ENCODE results near the gene VAT1L.

VAT1L gene

DNA sequence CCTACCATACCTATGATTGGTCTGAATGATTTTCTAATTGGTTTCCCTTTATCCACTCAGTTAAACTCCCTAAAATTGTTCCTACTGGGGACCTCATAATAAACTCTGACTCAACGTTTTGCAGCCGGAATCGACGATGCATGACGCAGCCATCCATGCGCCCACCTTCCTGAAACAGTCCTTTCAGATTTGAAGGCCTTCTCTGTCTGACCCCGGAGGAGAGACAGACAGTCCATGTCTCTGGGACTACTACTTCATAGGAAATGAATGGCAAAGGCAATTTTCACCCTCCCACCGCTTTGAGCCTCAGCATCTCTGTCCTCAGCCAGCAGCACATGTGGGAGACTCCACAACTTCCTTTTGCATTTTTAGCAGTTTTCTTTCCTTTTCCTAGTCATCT, 13.5 kb downstream of the VAT1L start:
- no peak overlapping the region for H3K27ac ChIP-seq (ENCODE audit: low read depth, low read length)
- H3K4me1 ChIP-seq (ENCODE audit: insufficient read depth, low read length), result no peaks in the 10 kb centered on the region
- H3K9ac ChIP-seq (ENCODE audit: low read depth, low read length), result no peak overlapping the region
- no peak overlapping the region for H3K4me3 ChIP-seq (ENCODE audit: low read length)
- H3K36me3 ChIP-seq (ENCODE audit: insufficient read depth, low read length), result peaks cover 9% of the 10 kb centered on the region; the same call in 1 of the 2 replicates
- no peaks in the 10 kb centered on the region for H3K27me3 ChIP-seq (ENCODE audit: insufficient read depth, low read length)
- 95% methylated on average over 8 of the region's 8 CpGs for WGBS
- H3K9me3 ChIP-seq (ENCODE audit: insufficient read depth, low read depth, low read length), result no peaks in the 10 kb centered on the region

GRCh38 chr16:77805398-77805797, 17.0 kb downstream of the VAT1L start:
- WGBS, result 95% methylated on average over 10 of the region's 10 CpGs
- Histone ChIP-seq H3K27ac (ENCODE audit: low read depth, low read length) (no peak overlapping the region), H3K27me3 (ENCODE audit: insufficient read depth, low read length) (no peaks in the 10 kb centered on the region), H3K9me3 (ENCODE audit: insufficient read depth, low read depth, low read length) (peaks cover 14% of the 10 kb centered on the region), H3K9ac (ENCODE audit: low read depth, low read length) (no peak overlapping the region), H3K4me3 (ENCODE audit: low read length) (no peak overlapping the region), H3K4me1 (ENCODE audit: insufficient read depth, low read length) (no peaks in the 10 kb centered on the region), H3K36me3 (ENCODE audit: insufficient read depth, low read length) (peaks cover 22% of the 10 kb centered on the region; the same call in 1 of the 2 replicates)

GRCh38 chr16:77807021-77807420, 18.7 kb downstream of the VAT1L start:
- peaks cover 14% of the 10 kb centered on the region; the same call in 1 of the 2 replicates for H3K36me3 ChIP-seq (ENCODE audit: insufficient read depth, low read length)
- no peak overlapping the region for H3K27ac ChIP-seq (ENCODE audit: low read depth, low read length)
- H3K9ac ChIP-seq (ENCODE audit: low read depth, low read length), result no peak overlapping the region
- H3K9me3 ChIP-seq (ENCODE audit: insufficient read depth, low read depth, low read length), result peaks cover 14% of the 10 kb centered on the region
- no peak overlapping the region for H3K4me3 ChIP-seq (ENCODE audit: low read length)
- H3K27me3 ChIP-seq (ENCODE audit: insufficient read depth, low read length), result no peaks in the 10 kb centered on the region
- 97% methylated on average over 1 of the region's 1 CpG for WGBS
- no peaks in the 10 kb centered on the region for H3K4me1 ChIP-seq (ENCODE audit: insufficient read depth, low read length)

DNA sequence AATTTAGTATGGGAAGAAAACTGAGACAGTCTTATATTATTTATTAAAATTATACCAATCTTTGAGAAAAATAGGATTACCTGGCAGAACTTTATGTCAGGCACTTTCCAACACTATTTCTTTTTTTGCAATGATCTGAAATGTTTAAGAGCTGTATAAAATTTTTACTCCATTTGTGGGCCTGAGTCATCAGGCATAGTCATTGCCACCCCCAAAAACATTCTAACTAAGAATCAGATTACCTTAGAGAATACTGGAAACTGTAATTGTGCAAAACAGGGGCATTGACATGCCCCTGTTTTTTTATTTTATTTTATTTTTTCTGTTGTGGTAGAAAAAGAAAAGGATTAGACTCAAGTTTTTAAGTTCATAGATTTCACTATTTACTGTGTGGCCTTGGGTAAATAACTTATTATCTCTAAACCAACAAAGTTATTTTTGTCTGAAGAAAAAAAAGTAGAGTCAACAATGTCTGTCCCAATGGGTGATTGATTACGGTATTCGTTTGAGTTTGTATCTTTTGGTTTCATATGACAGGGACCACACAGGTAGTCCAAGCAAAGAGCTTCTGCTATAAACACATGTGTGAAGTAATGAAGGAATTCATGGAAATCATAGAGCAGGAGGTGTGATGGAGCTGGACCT, 24.6 kb downstream of the VAT1L start:
- no peak overlapping the region for H3K4me3 ChIP-seq (ENCODE audit: low read length)
- H3K4me1 ChIP-seq (ENCODE audit: insufficient read depth, low read length), result no peaks in the 10 kb centered on the region
- WGBS, result 91% methylated on average over 2 of the region's 2 CpGs
- H3K9me3 ChIP-seq (ENCODE audit: insufficient read depth, low read depth, low read length), result peaks cover 4% of the 10 kb centered on the region
- H3K27me3 ChIP-seq (ENCODE audit: insufficient read depth, low read length), result no peaks in the 10 kb centered on the region
- no peak overlapping the region for H3K27ac ChIP-seq (ENCODE audit: low read depth, low read length)
- H3K36me3 ChIP-seq (ENCODE audit: insufficient read depth, low read length), result peaks cover 14% of the 10 kb centered on the region
- no peak overlapping the region for H3K9ac ChIP-seq (ENCODE audit: low read depth, low read length)

- no peak overlapping the region for H3K9ac ChIP-seq (ENCODE audit: low read depth, low read length)
- no peaks in the 10 kb centered on the region for H3K4me1 ChIP-seq (ENCODE audit: insufficient read depth, low read length)
- no peak overlapping the region for H3K4me3 ChIP-seq (ENCODE audit: low read length)
- no peaks in the 10 kb centered on the region for H3K27me3 ChIP-seq (ENCODE audit: insufficient read depth, low read length)
- no peak overlapping the region for H3K27ac ChIP-seq (ENCODE audit: low read depth, low read length)
- no peaks in the 10 kb centered on the region for H3K9me3 ChIP-seq (ENCODE audit: insufficient read depth, low read depth, low read length)
- peaks cover 45% of the 10 kb centered on the region for H3K36me3 ChIP-seq (ENCODE audit: insufficient read depth, low read length)
These were observed 27.9 kb downstream of the VAT1L start for GRCh38 chr16:77816293-77816692.

DNA sequence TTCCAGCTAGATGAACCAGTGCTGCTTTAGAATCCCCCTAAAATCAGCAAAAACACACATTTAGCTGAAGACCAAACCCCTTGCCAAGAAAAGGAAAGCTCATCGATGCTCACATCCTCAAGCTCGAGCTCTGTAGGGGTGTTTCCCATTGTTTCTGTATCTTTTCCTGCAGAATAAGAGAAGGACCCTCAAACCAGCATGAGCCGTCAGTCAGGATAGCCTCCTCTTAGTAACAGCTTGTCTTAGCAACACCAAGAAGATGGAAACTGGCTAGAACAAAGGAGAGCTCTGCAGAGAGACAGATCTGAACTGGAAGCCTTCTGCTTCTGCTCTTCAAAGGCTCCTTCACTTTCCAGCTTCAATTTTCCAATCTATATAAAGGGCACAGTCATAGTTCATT, 32.0 kb downstream of the VAT1L start:
- Histone ChIP-seq H3K4me1 (ENCODE audit: insufficient read depth, low read length) (0 out of 2 replicates have a peak, but pooled peaks cover 4% of the 10 kb centered on the region), H3K9ac (ENCODE audit: low read depth, low read length) (no peak overlapping the region), H3K27ac (ENCODE audit: low read depth, low read length) (no peak overlapping the region), H3K27me3 (ENCODE audit: insufficient read depth, low read length) (no peaks in the 10 kb centered on the region), H3K36me3 (ENCODE audit: insufficient read depth, low read length) (peaks cover 64% of the 10 kb centered on the region), H3K4me3 (ENCODE audit: low read length) (no peak overlapping the region), H3K9me3 (ENCODE audit: insufficient read depth, low read depth, low read length) (no peaks in the 10 kb centered on the region)
- WGBS, result 94% methylated on average over 3 of the region's 3 CpGs

- Histone ChIP-seq H3K9me3 (ENCODE audit: insufficient read depth, low read depth, low read length) (no peaks in the 10 kb centered on the region), H3K36me3 (ENCODE audit: insufficient read depth, low read length) (peaks cover 72% of the 10 kb centered on the region), H3K9ac (ENCODE audit: low read depth, low read length) (no peak overlapping the region), H3K4me1 (ENCODE audit: insufficient read depth, low read length) (0 out of 2 replicates have a peak, but pooled peaks cover 4% of the 10 kb centered on the region), H3K4me3 (ENCODE audit: low read length) (no peak overlapping the region), H3K27ac (ENCODE audit: low read depth, low read length) (no peak overlapping the region), H3K27me3 (ENCODE audit: insufficient read depth, low read length) (no peaks in the 10 kb centered on the region)
- WGBS, result 91% methylated on average over 5 of the region's 5 CpGs
These were observed 34.3 kb downstream of the VAT1L start for GRCh38 chr16:77822661-77823060.

GRCh38 chr16:77823067-77823466, 34.7 kb downstream of the VAT1L start:
- no peaks in the 10 kb centered on the region for H3K27me3 ChIP-seq (ENCODE audit: insufficient read depth, low read length)

GRCh38 chr16:77825196-77825595, 36.8 kb downstream of the VAT1L start:
- Histone ChIP-seq H3K4me1 (ENCODE audit: insufficient read depth, low read length) (0 out of 2 replicates have a peak, but pooled peaks cover 4% of the 10 kb centered on the region), H3K36me3 (ENCODE audit: insufficient read depth, low read length) (peaks cover 56% of the 10 kb centered on the region), H3K9ac (ENCODE audit: low read depth, low read length) (no peak overlapping the region), H3K27ac (ENCODE audit: low read depth, low read length) (no peak overlapping the region), H3K27me3 (ENCODE audit: insufficient read depth, low read length) (no peaks in the 10 kb centered on the region), H3K4me3 (ENCODE audit: low read length) (no peak overlapping the region), H3K9me3 (ENCODE audit: insufficient read depth, low read depth, low read length) (no peaks in the 10 kb centered on the region)
- 95% methylated on average over 7 of the region's 7 CpGs for WGBS

More at GRCh38 chr16:77823067-77823466, 34.7 kb downstream of the VAT1L start:
- 95% methylated on average over 4 of the region's 4 CpGs for WGBS
- Histone ChIP-seq H3K4me3 (ENCODE audit: low read length) (no peak overlapping the region), H3K9ac (ENCODE audit: low read depth, low read length) (no peak overlapping the region), H3K27ac (ENCODE audit: low read depth, low read length) (no peak overlapping the region), H3K36me3 (ENCODE audit: insufficient read depth, low read length) (peaks cover 72% of the 10 kb centered on the region), H3K9me3 (ENCODE audit: insufficient read depth, low read depth, low read length) (no peaks in the 10 kb centered on the region), H3K4me1 (ENCODE audit: insufficient read depth, low read length) (0 out of 2 replicates have a peak, but pooled peaks cover 4% of the 10 kb centered on the region)

DNA sequence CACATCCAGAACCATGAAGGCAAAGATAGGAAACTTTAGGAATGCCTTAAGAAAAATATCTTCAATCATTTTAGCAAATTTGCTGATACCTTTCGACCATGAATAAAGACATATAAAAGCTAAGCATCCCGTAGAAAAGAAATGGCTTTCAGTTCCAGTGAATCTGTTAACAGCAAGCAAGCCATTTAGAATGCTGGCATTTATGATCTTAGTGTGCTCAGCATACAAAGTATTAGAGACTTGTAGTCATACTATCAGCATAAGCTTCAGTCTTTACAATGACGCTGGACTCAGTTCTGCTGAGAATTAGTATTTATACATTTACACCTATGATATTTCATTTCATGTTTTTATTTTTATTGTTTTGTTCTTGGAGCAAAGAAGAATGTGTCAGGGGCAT, 38.7 kb downstream of the VAT1L start:
- Histone ChIP-seq H3K4me1 (ENCODE audit: insufficient read depth, low read length) (0 out of 2 replicates have a peak, but pooled peaks cover 4% of the 10 kb centered on the region), H3K9ac (ENCODE audit: low read depth, low read length) (no peak overlapping the region), H3K36me3 (ENCODE audit: insufficient read depth, low read length) (peaks cover 43% of the 10 kb centered on the region), H3K27me3 (ENCODE audit: insufficient read depth, low read length) (no peaks in the 10 kb centered on the region), H3K27ac (ENCODE audit: low read depth, low read length) (no peak overlapping the region), H3K4me3 (ENCODE audit: low read length) (no peak overlapping the region), H3K9me3 (ENCODE audit: insufficient read depth, low read depth, low read length) (no peaks in the 10 kb centered on the region)
- WGBS, result 93% methylated on average over 2 of the region's 3 CpGs

GRCh38 chr16:77833921-77834634, 45.7 kb downstream of the VAT1L start:
- Histone ChIP-seq H3K36me3 (ENCODE audit: insufficient read depth, low read length) (peaks cover 8% of the 10 kb centered on the region; the same call in 1 of the 2 replicates), H3K9ac (ENCODE audit: low read depth, low read length) (peak overlapping the region; percentile 69), H3K27ac (ENCODE audit: low read depth, low read length) (peak overlapping the region; percentile 92), H3K4me1 (ENCODE audit: insufficient read depth, low read length) (peaks cover 27% of the 10 kb centered on the region; the same call in 1 of the 2 replicates), H3K4me3 (ENCODE audit: low read length) (no peak overlapping the region), H3K9me3 (ENCODE audit: insufficient read depth, low read depth, low read length) (no peaks in the 10 kb centered on the region), H3K27me3 (ENCODE audit: insufficient read depth, low read length) (no peaks in the 10 kb centered on the region)
- 76% methylated on average over 10 of the region's 10 CpGs for WGBS
